M059J (cell line): ENCODE measurements around the gene ECHDC1. TPM values are rescaled to one million over a fixed set of nuclear protein-coding genes. Genes with fewer than 3 reads are reported as not detected.

Experiments used
- total RNA-seq: library from RNA; depleted of rRNA; stranded (reverse); fragments of >200 nt; shearing (Covaris generic); gene quantifications from 2 replicates; pipeline ENCODE4 v1.2.3, GENCODE V29; 2014; rRNA removed

The ECHDC1 gene
- total RNA-seq, 1 experiment from 2014 or later, result 71.8 TPM

Other genes starting within 250 kb of the ECHDC1 start
- gene RSPO3, start 224.9 kb downstream of the ECHDC1 start, total RNA-seq, result 0.42 TPM in 1 of 2 replicates, not detected in the other
- gene RNF146, start 76.7 kb downstream of the ECHDC1 start, total RNA-seq, result 23.0 and 37.2 TPM in 2 replicates
- gene KIAA0408, start 115.8 kb upstream of the ECHDC1 start, total RNA-seq, result 2.2 and 3.0 TPM in 2 replicates
- 0.64 TPM in 1 of 2 replicates, not detected in the other for gene C6orf58, start 233.6 kb upstream of the ECHDC1 start, total RNA-seq